ENCODE measurements around the gene YPEL5.

Gene YPEL5

DNA sequence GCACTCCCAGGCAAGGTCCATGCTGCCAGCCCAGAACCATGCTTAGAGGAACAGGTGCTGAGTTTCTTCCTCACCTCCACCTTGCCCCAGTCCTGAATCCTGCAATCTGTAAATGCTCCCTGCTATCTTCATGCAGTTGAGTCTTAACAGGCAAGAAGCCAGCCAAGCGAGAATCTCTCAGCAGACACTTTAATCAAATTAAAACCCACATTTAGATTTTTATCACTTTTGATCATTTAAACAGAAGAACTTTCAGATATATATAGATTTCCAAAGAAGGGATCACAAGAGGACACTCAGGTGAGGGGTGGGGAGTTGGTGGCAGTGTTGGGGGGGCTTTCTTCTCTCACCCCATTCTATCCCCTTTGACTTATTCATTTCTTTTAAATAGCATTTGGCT, 58.6 kb downstream of the YPEL5 start:
- DNase-seq (ENCODE audit: low read depth in 2 of 2), result no peak

DNA sequence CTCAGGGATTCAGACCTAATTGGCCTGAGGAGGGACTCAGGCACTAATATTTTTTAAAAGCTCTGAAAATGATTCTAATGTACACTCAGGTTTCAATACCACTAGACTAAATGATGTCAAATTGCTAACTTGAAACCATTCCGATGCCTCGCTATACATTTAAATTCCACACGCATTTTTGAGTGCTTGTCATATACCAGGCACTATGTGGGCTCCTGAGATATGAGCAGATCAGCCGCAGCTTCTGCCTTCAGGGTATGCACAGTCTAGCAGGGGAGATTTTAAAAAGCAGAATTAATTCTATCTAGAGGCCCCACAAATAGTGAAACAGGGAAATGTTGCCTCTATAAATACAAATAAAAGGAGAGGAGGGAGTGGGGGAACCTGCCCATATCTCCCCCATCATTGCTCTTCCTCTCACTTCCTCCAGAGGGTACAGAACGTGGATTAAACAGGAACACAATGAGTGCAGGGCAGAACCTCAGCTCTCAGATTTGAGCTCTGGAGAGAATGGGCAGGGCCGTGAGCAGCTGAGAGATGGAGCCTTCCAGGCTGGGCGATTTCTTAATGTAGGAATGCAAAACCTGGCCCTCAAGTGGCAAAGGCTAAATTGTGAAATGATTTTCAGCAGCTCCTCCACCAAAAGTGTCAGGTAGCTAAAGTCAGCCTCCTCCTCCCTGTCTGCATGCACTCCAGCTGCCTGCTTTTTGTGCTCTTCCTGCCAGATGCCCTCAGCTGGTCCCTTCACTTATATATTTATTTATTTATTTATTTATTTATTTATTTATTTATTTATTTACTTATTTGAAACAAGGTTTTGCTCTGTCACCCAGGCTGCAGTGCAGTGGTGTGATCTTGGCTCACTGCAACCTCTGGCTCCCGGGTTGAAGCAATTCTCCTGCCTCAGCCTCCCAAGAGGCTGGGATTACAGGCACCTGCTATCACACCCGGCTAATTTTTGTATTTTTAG, 59.9 kb downstream of the YPEL5 start:
- no peak for DNase-seq (ENCODE audit: low read depth in 2 of 2)

DNA sequence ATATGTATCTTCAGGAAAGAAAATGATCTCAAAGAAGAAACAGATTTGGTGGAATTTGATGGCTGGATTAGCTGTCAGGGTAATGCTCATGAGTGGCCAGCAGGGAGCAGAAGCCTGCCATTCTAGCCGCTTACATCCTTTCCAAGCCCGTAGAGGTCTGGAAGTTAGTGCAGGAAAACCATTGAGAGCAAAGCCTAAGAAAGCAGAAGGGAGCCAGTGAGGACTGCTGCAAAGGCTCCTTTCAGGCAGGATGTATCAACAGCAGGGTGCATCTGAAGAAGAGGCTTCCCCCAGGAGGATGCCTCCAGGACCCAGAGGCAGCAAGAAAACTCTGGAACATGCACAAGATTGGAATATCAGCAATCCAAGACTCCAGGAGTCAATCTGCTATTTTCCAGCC, 61.6 kb downstream of the YPEL5 start:
- no peak for DNase-seq (ENCODE audit: low read depth in 2 of 2)

DNA sequence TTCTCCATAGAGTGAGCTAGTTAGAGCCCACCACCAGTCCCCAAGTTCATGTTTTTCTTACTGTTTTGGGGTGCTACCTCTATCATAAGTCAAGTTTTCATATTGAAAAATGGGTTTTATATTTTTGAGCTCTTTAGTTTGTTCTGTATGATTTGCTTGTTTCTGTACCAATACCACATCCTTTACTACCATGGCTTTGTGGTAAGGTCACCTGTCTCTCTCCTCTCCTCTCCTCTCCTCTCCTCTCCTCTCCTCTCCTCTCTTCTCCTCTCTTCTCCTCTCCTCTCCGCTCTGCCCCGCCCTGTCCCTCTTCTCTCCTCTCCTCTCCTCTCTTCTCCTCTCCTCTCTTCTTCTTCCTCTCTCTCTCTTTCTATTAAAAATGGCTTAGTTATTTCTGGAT, 62.4 kb downstream of the YPEL5 start:
- no peak for DNase-seq (ENCODE audit: low read depth in 2 of 2)

Measured in fibroblast of skin of left biceps (primary cell).